ENCODE results near the gene SMAGP.

SMAGP gene

DNA sequence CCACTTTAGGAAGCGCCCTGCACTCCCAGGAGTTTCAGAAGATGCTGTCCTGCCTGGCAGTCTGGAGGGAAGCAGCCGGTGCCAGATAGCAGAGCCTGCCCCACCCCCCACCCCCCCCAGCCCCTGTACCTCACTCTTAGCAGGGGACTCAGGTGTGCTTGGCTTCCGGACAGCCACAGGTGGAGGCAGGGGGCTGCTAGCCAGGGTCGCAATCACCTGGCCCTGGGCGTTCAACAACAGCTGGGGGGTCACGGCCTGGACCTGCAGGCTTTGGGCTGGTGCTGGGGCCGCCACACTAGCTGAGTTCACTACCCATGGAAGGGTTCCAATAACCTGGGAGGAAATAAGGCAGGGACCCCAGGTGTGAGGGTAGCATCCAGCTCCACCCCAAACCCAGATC, 74.4 kb downstream of the SMAGP start:
- no peak for DNase-seq

All from C1 segment of cervical spinal cord (tissue), 14 donors.